GM19438 (cell line): ENCODE data around the gene POMT2.

ENCODE experiments used
- ATAC-seq: cut with Tn5 transposase; IDR thresholded peaks from one replicate; pipeline ENCODE4 v1.9.1; 2021; ENCODE audit warnings: low read depth; ENCODE audit not compliant: unreplicated experiment

POMT2 gene

DNA sequence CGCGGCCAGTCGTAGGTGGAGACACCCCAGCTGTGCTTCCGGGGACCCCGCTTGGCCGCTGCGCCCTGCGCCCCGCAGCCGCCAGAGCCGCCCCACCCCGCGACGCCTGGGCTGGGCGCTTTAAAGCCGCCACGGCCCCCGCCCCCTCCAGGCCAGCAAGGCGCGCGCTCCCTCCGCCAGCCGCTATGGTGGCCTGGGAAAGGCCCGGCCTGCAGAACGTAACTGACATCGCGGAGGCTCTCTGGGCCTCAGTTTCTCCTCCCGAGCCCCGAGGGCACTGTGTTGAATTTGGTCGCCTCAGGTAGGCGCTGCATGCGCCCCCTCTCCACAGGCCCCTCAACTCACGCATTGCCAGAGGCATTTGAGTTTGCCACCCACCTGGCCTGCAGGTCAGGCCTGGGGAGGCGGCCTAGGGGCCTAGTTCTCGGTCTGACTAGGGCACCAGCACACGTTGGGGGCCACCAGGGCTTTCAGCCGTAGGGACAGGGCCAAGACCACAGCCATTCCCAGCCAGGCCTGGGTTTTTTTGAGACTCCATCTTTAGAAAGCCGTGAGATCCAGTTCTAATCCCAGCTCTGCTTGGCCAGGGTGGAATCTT, 49.5 kb downstream of the POMT2 start, which contains the start of gene NGB:
Gene NGB (minus strand): TSS at position 94 of the 598 bp plus-strand sequence. CDS start 269 bp downstream, outside the sequence.
- no peak for ATAC-seq

DNA sequence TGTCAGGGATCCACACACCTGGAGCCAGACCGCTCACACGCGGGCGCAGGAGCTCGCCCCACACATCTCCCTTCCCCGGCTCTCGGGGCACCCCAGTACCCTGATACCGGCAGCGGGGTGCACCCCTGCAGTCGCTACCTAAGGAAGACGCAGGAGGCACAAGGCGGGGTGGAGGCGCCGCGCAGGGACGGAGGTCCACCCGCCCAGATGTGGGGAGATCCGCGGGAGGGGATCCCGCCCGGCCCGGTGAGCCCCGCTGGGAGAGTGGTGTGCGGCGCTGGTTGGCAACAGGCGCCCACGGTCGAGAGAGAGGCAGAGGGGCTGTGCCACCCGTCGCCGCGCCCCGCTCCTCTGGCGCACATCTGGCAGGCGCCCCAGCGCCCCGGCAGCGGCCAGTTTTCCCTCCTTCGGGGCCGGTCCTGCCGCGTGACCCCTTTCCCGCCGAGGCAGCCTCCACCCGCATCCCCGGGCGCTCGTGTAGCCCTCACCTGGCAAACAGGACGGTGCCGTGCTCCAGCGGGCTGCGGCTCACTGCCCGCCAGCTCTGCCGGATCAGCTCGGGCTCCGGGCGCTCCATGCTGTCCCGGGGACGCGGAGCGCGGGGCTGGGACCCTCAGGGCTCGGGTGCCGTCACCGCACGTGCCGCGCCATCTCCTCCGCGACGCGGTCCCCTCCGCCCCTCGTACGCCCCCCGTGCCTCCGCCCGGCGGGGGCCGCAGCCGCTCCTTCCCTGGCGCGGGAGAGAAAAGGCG, 50.1 kb downstream of the POMT2 start:
- no peak for ATAC-seq

GRCh38 chr14:77268989-77269600, 51.6 kb downstream of the POMT2 start:
- ATAC-seq = no peak

DNA sequence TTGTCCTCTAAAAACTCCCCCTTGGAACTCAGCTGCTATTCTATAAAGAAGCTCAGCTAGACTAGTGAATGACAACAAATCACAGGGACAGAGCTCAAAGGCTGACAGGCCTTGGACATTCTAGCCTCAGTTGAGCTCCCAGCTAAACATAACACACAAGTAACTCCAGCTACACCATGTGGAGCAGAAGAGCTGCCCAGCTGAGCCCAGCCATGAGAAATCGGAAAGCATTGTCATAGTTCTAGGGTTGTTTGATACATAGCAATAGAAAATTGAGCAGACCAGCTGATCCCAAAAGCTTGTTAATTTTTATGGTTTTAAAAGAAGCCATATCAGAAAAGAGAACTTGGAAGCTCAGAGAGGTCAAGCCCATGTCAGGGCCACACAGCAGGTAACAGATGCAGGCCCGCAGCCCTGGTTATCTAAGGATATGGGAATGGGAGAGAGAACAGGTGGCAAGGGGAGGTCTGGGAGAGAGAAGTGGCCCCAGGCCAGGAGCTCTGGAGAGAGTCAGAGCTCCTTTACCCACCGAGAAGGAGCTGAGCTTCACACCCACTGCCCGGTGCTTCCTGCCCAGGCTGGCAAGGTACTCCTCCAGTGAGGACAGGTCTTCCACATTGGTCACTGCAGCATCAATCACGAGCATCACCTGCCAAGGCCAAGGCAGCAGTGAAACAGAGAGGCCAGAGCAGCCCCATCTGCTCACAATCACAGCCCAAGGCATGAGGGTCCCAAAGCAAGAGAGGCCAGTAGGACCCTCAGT, 52.6 kb downstream of the POMT2 start:
- no peak for ATAC-seq

DNA sequence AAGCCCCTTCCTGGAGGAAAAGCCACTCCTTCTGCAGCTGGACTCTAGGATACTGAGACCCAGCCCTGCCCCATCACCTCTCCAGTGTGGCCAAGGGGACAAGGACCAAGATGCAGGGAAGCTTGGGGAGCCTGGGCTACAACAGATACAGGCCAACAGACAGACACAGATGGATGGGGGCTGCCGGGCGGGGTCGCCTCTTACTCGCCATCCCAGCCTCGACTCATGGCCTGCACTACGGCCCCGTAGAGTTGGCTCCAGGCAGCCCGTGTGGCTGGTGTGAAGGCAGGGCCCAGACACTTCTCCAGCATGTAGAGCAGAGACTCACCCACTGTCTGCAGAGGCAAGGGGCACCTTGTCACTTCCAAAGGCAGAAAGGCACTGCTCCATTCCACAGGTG, 54.3 kb downstream of the POMT2 start:
- ATAC-seq = no peak

DNA sequence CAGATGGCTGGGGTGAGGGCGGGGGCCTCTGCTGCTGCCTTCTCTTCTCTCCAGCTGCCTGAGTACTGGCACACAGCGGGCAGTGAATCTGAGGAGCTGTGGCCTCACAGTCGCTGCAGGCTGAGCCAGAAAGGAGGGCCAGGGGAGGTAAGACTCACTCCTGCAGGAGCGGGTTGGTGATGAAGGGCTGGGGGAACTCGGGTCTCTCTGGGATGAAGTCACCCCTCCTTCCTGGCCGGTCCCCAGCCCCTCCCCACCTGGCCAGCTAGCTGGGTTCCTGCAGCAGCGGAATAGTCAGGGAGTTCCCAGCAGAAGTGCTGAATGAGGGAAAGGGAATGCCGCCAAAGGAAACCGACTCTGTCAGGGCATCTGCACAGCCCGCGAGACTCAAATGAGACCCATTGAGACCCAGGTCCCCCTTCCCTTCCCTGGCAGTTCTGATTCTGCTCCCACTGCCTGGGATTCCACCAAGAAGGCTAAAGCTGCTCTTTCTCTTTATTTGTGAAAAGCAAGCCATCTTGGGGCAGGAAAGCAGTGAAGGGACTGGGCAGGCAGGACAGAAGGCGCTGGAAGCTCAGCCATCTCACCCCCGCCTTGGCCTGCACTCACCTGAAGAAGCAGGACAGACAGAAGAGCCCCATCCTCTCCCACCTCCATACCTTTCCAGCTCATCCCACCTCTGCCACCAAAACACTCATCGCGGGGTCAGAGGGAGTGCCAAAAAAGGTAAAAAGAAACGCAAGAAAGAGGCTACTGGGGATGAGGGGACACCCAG, 54.9 kb downstream of the POMT2 start:
- no peak for ATAC-seq

- no peak for ATAC-seq
Measured at GRCh38 chr14:77265187-77265515, 55.5 kb downstream of the POMT2 start.

DNA sequence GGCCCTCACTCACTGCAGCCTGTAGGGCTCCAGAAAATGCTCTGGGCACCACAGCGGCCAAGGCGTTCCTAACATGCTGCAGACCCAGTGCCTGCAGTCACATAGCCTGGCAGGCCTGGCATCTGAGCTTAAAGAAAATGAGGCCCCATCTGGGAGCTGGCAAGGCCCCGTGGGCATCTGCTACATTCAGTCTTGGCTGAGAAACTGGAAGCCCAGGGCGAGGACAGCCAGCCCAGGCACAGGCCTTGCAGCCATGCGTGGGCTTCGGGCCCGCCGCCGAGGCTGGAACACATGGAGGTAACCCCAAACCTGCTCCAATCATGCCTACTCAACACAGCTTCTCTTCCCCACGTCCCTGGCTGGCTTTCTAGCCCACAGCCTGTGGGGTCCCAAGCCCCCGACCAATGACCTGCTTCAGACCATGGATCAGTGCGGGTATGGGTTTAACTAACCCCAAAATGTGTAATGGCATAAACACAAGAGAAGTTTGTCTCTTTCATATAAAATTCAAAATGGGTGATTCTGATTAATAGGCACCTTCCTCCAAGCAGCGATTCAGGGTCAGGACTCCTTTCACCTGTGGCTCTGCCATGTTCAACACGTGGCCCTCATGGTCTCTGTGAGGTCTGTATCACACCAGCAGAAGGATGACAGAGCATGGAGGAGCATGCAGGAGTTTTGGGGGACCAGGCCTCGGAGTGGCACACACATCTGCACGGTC, 56.1 kb downstream of the POMT2 start:
- no peak for ATAC-seq

DNA sequence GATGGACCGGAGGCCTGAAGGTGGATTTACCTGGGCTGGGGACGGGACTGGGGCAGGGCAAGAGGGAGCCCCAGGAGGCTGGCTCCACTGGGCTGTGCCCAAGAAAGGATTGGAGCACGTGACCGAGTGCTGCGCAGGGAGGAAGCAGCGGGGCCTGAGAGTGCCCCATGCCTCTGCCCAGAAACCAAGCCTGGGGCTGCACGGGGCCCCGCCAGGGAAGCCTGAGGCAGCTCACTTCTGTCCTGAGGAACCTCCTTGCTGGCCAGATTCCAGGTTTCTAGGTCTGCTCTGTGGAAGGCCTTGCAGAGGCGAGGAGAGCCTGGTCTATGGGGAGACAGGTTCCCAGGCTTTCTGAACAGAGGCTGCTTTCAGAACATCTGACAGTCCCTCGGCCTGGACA, 60.1 kb downstream of the POMT2 start:
- no peak for ATAC-seq

GRCh38 chr14:77260199-77260598, 60.5 kb downstream of the POMT2 start:
- ATAC-seq = no peak

DNA sequence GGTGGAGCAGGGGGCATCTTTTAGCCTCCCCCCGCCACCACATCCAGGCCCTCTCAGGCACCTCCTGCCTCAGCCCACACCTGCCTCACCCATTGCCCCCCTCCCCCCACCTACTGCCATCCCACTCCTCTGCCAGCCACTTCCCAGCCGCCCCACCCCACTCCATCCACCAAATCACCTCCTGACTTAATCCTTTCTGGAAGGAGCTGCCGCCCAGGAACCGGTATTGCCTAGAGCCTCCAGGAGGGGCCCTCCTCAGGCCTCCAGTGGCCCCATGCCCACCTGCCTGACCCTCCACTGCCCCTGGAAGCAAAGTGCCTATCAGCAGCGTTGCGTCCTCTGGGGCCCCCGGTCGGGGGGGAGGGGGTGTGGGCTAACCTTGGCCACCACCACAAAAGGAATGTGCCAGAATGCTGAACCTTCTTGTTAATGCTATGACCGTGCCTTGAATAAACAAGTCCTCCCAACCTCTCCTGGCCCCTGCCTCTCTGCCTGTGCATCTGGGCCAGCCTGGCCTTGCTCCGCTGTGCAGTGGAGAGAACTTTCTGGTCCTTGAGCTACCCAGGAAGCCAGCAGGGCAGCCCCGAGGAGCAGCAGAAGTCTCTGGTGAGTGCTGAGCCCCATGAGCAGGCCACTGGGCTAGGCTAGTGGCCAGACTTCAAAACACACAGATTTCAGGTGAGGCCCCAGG, 61.5 kb downstream of the POMT2 start:
- ATAC-seq = no peak

DNA sequence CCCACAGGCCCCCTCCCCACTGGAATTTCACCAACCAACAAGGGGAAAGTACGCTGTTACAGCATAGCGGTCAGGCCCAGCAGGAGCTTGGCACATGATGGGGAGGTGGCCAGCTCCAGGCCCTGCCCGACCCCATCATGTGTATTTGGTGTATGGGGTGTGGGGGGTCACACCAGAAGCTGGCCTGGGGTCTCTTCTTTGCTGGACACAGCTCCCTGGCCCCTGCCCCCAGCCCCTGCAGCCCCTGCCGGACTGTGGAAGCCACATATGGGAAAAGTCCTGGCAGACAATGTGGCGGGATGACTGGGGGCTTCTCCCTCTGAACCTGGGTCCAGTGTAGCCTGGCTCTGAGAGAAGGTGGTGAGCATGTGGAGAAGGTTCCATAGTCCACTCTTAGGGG, 62.1 kb downstream of the POMT2 start:
- no peak for ATAC-seq

DNA sequence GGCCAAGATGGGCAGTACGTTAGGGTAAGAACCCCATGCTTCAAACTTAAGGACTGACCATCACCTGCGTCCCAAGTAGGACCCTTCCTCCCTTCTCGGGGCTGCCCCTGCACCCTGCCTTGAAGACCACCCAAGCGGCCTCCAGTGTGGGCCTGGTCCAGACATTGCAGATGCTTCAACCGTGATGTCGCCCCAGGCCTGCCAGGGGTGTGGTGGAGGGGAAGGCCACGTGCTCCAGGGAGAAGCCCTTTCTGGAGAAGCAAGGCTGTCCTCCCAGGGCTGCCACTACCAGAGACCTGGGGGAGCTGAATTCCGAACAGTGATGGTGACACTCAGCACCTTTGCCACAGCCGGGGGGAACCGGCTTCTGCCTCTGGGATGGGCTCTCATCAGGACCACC, 63.0 kb downstream of the POMT2 start:
- no peak for ATAC-seq

- no peak for ATAC-seq
Measured at GRCh38 chr14:77256694-77257093, 64.0 kb downstream of the POMT2 start.

GRCh38 chr14:77253333-77254190, 67.1 kb downstream of the POMT2 start:
- ATAC-seq = no peak

DNA sequence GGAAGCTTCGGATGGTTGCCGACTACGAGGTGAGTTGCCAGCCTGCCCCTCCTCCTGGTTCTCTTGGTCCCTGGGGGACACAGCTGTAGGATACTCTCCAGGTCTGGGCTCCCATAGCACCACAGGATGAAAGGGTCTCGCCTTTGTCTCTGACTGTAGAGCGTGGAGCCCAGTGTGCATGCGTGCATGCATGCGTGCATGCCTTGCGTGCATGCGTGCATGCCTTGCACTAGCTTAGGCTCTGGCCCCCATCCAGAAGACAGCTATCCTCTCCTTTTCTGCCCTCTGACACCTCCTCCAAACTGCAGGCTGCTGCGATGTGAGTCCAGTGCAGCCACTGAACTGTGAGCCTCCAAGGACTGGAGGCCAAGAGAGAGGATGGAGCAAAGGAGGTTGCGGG, 68.8 kb downstream of the POMT2 start:
- ATAC-seq = no peak

GRCh38 chr14:77250927-77251326, 69.8 kb downstream of the POMT2 start:
- ATAC-seq = no peak

GRCh38 chr14:77249286-77249685, 71.4 kb downstream of the POMT2 start:
- no peak for ATAC-seq
